DND-41 (cell line): ENCODE results near the gene TMEM119.
A peak's percentile ranks its signal among the peaks of the same experiment; 100 is the strongest.
"Not testable (repeated sequence)": the region's sequence is repeated elsewhere in the genome, so short reads cannot be mapped to it uniquely, and the experiment has no call there.

Experiments used
- ATAC-seq: fragments of 200-7000 bp; cut with Tn5 transposase; 3 replicates; pipeline ENCODE4 v1.9.1; 2021; ENCODE audit warnings: low read depth; ENCODE audit not compliant: insufficient read depth
- DNase-seq: peaks from one replicate; pipeline ENCODE4 v3.0.0-alpha.2; 2020
- H2AFZ ChIP-seq: 2 replicates; pipeline ENCODE4 v1.6.0; 2012; ENCODE audit warnings: low read depth, low read length
- H3K27ac ChIP-seq: 2 replicates; pipeline ENCODE4 v1.5.1; 2012; ENCODE audit warnings: low read length, inconsistent platforms
- H3K27me3 ChIP-seq: fragments of 200-600 bp; sonication (generic); 2 replicates; pipeline ENCODE4 v1.6.0; 2012; ENCODE audit warnings: low read length, mild to moderate bottlenecking, inconsistent platforms; ENCODE audit not compliant: insufficient read depth, poor library complexity
- H3K36me3 ChIP-seq: 2 replicates; pipeline ENCODE4 v1.5.1; 2012; ENCODE audit warnings: low read length, inconsistent platforms; ENCODE audit not compliant: insufficient read depth
- H3K4me1 ChIP-seq: 2 replicates; pipeline ENCODE4 v1.5.1; 2012; ENCODE audit warnings: mild to moderate bottlenecking, low read length; ENCODE audit not compliant: insufficient read depth
- H3K4me2 ChIP-seq: 2 replicates; pipeline ENCODE4 v1.6.0; 2012; ENCODE audit warnings: mild to moderate bottlenecking, moderate library complexity, low read length, inconsistent platforms; ENCODE audit not compliant: insufficient read depth
- H3K4me3 ChIP-seq, 2 experiments: fragments of 200-600 bp in 1 of 2; shearing (Covaris generic) in 1 of 2; 2 replicates each; pipeline ENCODE4 v1.5.1; 2012 to 2016; ENCODE audit warnings: inconsistent platforms in 2 of 2, low read length in 2 of 2, mild to moderate bottlenecking in 2 of 2, low read depth in 1 of 2, moderate library complexity in 1 of 2
- H3K79me2 ChIP-seq: 2 replicates; pipeline ENCODE4 v1.6.0; 2012; ENCODE audit warnings: low read length, inconsistent platforms; ENCODE audit not compliant: insufficient read depth
- H3K9ac ChIP-seq: 2 replicates; pipeline ENCODE4 v1.6.0; 2012; ENCODE audit warnings: low read depth, mild to moderate bottlenecking, inconsistent platforms, low read length, moderate library complexity
- H3K9me3 ChIP-seq: 2 replicates; pipeline ENCODE4 v1.5.1; 2012; ENCODE audit warnings: low read length, moderate library complexity, mild to moderate bottlenecking, inconsistent platforms; ENCODE audit not compliant: insufficient read depth, severe bottlenecking
- H4K20me1 ChIP-seq: 2 replicates; pipeline ENCODE4 v1.6.0; 2012; ENCODE audit warnings: low read length; ENCODE audit not compliant: insufficient read depth
- EZH2 ChIP-seq: IDR thresholded peaks from 3 replicates; pipeline ENCODE4 v1.6.1; 2012; ENCODE audit warnings: borderline replicate concordance, low read depth, mild to moderate bottlenecking, moderate library complexity, low read length, inconsistent platforms; ENCODE audit not compliant: severe bottlenecking
- TF ChIP-seq, protein P1 (sequence below): IDR thresholded peaks from 2 replicates; pipeline ENCODE4 v1.5.1; 2012; ENCODE audit warnings: borderline replicate concordance, low read length, moderate library complexity, mild to moderate bottlenecking; ENCODE audit not compliant: poor library complexity, severe bottlenecking; ENCODE audit errors: extremely low read depth

The TMEM119 gene

GRCh38 chr12:108559007-108559655, 38.8 kb downstream of the TMEM119 start:
- H4K20me1 ChIP-seq, result peaks cover 57% of the 10 kb centered on the region
- no peak overlapping the region; the same call in 1 of the 2 replicates for H3K27ac ChIP-seq
- TF ChIP-seq, protein P1, sequence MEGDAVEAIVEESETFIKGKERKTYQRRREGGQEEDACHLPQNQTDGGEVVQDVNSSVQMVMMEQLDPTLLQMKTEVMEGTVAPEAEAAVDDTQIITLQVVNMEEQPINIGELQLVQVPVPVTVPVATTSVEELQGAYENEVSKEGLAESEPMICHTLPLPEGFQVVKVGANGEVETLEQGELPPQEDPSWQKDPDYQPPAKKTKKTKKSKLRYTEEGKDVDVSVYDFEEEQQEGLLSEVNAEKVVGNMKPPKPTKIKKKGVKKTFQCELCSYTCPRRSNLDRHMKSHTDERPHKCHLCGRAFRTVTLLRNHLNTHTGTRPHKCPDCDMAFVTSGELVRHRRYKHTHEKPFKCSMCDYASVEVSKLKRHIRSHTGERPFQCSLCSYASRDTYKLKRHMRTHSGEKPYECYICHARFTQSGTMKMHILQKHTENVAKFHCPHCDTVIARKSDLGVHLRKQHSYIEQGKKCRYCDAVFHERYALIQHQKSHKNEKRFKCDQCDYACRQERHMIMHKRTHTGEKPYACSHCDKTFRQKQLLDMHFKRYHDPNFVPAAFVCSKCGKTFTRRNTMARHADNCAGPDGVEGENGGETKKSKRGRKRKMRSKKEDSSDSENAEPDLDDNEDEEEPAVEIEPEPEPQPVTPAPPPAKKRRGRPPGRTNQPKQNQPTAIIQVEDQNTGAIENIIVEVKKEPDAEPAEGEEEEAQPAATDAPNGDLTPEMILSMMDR, result no peak
- no peak for TF ChIP-seq EZH2
- no peak for ATAC-seq
- peaks cover 90% of the 10 kb centered on the region for H3K79me2 ChIP-seq
- H3K9me3 ChIP-seq, result no peaks in the 10 kb centered on the region
- H3K36me3 ChIP-seq, result peaks cover 48% of the 10 kb centered on the region
- H2AFZ ChIP-seq, result no peak overlapping the region
- peak overlapping the region in 1 of 2 experiments; percentile 81; a peak in 2 of 4 replicates for H3K4me3 ChIP-seq
- H3K27me3 ChIP-seq, result no peaks in the 10 kb centered on the region
- DNase-seq, result no peak
- H3K4me2 ChIP-seq, result peak overlapping the region; percentile 92
- H3K9ac ChIP-seq, result peak overlapping the region; percentile 75
- H3K4me1 ChIP-seq, result peaks cover 57% of the 10 kb centered on the region

GRCh38 chr12:108555383-108555782, 42.5 kb downstream of the TMEM119 start:
- DNase-seq, H3K9ac ChIP-seq, H3K27me3 ChIP-seq, H3K27ac ChIP-seq, H2AFZ ChIP-seq, H3K9me3 ChIP-seq, ATAC-seq, H3K4me3 ChIP-seq: not testable (repeated sequence)
- peaks cover 46% of the 10 kb centered on the region for H3K36me3 ChIP-seq
- peaks cover 99% of the 10 kb centered on the region for H3K79me2 ChIP-seq
- peaks cover 78% of the 10 kb centered on the region for H4K20me1 ChIP-seq
- peak overlapping the region; percentile 28 for H3K4me2 ChIP-seq
- peaks cover 44% of the 10 kb centered on the region for H3K4me1 ChIP-seq

DNA sequence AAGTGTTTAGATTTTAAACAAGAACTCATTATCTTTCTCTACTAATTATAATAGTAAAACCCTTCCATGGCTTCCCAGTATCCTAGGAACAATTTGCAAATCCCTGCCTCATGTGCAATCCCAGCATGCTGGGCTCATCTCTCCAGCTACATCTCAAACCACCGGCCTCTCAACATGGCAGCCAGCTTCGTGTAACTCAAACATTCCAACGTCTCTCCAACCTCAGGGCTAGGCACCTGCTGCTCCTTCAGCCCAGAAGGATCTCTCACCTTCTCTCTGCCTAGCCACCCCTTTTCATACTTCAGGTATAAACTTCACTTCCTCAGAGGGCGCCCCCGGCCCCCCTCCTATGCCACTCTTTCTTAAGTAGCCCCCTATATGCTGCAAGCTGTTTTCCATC, 44.1 kb downstream of the TMEM119 start:
- Histone ChIP-seq H3K27ac (no peak overlapping the region), H3K4me1 (peaks cover 28% of the 10 kb centered on the region), H2AFZ (no peak overlapping the region), H3K27me3 (no peaks in the 10 kb centered on the region), H4K20me1 (peaks cover 77% of the 10 kb centered on the region), H3K4me3 (no peak overlapping the region), H3K4me2 (peak overlapping the region; percentile 24; the same call in 1 of the 2 replicates), H3K36me3 (peaks cover 47% of the 10 kb centered on the region), H3K9me3 (no peaks in the 10 kb centered on the region), H3K9ac (no peak overlapping the region), H3K79me2 (peaks cover 99% of the 10 kb centered on the region)
- ATAC-seq (no peak), DNase-seq (no peak)
- TF ChIP-seq, protein P1, result no peak
- TF ChIP-seq EZH2, result no peak

DNA sequence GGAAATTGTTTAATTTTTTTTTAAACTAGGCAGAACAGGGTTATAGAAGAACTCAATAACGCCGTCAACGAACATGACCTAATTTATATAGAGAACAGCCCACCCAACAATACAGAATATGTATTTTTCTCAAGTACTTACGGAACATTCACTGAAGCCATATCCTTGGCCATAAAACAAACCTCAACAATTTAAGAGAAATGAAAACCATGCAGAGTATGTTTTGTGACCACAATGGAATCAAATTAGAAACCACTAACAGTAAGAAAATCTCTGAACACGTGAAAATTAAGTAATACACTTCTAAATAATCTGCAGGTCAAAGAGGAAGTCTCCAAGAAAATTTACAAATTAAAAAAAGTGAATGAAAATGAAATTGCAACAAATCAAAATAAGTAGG, 46.3 kb downstream of the TMEM119 start:
- H3K27me3 ChIP-seq, result no peaks in the 10 kb centered on the region
- no peak overlapping the region for H3K9ac ChIP-seq
- H2AFZ ChIP-seq, result no peak overlapping the region
- H3K4me3 ChIP-seq, result no peak overlapping the region
- H3K4me1 ChIP-seq, result peaks cover 8% of the 10 kb centered on the region; the same call in 1 of the 2 replicates
- TF ChIP-seq EZH2, result no peak
- H3K36me3 ChIP-seq, result peaks cover 53% of the 10 kb centered on the region
- no peaks in the 10 kb centered on the region for H3K9me3 ChIP-seq
- H4K20me1 ChIP-seq, result peaks cover 68% of the 10 kb centered on the region
- H3K4me2 ChIP-seq, result no peak overlapping the region
- ATAC-seq (no peak), DNase-seq (no peak)
- H3K79me2 ChIP-seq, result peaks cover 97% of the 10 kb centered on the region
- H3K27ac ChIP-seq, result no peak overlapping the region
